ENCODE data around the gene SLC4A5.
"Not testable (repeated sequence)": the region's sequence is repeated elsewhere in the genome, so short reads cannot be mapped to it uniquely, and the experiment has no call there.

The SLC4A5 gene

DNA sequence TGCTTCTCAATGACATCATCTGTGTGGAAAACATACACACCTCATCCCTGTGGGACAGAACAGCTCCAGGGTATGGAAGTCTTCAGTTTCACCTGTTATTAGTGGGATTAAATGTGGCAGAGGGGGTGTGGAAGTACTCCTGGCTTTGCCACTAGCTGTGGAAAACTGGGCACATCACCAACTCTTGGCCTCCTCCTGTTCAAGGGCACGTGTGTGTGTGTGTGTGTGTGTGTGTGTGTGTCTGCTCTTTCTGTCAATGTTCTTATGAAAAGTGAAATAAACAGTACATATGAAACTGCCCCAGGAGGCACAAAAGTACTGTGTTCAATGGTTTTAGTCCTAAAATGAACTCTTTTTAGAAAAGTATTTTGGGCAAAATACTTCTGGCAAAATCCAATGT, 78.9 kb downstream of the SLC4A5 start:
- DNase-seq (ENCODE audit: low read depth in 2 of 2), result no peak

GRCh38 chr2:74262681-74263080, 80.5 kb downstream of the SLC4A5 start:
- no peak for DNase-seq (ENCODE audit: low read depth in 2 of 2)

GRCh38 chr2:74261204-74261864, 81.9 kb downstream of the SLC4A5 start:
- no peak for DNase-seq (ENCODE audit: low read depth in 2 of 2)

DNA sequence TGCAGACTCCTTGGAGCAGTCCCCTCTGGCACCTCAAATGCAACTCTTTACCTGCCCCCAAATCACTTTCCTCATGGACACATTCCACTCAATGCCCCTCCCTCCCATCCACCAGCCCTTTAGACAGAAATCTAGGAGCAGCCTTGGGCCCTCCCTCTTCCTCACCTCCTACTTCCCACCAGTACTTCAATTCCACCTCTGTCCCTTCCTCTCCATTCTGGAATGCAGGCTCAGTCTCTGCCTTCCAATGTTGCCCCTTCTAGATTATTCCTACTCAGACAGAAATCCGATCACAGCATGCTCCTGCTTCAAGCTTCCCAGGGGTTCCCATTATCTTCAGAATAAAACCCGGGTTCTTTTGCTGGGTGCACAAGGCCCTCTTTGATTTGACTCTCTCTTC, 82.7 kb downstream of the SLC4A5 start:
- DNase-seq (ENCODE audit: low read depth in 2 of 2), result no peak

DNA sequence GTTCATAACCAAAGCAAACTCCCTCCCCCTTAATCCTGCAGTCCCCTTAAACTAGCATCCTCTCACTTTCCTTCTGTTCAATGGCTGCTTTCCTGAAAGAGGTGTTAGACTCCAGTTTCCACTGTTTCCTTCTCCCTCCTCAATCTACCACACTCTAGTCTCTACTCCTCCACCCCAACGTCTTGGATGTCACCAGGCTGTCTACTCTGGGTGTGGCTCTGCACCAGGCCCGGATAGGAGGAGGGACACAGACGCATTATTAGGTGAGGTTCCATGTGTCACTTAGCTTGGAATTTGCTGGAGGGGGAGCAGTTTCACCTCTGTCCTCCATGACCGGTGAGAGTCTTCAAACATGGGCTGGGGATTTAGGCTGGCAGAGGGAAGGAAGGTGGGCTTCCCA, 83.5 kb downstream of the SLC4A5 start:
- no peak for DNase-seq (ENCODE audit: low read depth in 2 of 2)

GRCh38 chr2:74259191-74259590, 84.0 kb downstream of the SLC4A5 start:
- DNase-seq (ENCODE audit: low read depth in 2 of 2), result no peak

DNA sequence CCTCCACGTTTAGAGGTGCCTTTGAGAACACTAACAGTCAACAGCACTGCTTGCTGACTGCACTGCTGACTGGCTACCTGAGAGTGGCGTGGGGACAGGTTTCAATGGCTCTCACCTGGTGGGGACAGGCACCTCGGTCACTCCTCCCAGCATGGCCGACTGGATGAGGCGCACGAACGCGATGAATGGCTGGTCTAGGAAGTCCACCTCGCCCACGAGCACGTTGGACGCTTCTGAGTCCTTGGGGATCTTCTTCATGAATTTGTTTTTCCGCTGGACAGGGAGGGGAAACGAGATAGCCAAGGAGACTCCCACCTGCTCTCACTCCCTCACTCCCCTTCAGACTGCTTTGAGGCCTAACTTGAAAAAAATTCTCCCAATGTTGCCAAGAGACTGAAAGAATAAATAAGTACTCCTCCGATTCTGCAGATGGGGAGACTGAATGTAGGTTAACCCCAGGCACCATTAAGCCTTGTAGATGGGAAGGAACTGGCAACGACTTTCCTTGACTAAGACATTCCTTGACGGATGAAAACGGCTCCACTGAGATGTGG, 87.5 kb downstream of the SLC4A5 start:
- DNase-seq (ENCODE audit: low read depth in 2 of 2), result no peak

- no peak for DNase-seq (ENCODE audit: low read depth in 2 of 2)
Observed at GRCh38 chr2:74253971-74254310, 89.3 kb downstream of the SLC4A5 start.

DNA sequence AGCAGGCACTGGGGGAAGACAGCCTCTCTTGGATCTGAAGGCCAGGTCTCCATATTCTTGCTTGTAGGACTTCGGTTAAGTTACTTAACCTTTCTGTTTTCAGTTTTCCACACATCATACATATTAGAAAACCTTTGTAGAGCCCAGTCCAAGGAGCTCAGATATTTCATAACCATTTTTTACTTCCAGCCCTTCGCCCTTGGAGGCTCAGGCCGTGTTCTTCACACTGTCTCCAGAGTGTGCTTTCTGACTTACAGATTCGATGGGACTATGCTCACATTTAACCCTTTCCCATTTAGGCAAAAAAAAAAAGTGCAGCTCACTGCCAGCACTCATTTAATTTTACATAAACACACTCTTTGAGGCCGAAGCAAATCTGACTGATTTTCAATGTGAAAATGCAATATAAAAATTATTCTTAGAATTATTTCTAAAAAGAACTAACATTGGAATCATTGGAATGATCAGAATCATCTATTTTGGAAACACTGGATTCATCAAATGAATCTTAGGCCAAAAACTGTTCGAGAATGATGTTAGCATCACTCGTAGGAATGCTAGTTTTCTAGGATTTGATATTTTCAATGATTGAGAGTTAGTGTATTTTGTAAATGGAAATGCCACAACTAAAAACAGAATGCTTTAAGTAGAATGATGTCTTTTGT, 89.8 kb downstream of the SLC4A5 start:
- DNase-seq (ENCODE audit: low read depth in 2 of 2), result no peak

DNA sequence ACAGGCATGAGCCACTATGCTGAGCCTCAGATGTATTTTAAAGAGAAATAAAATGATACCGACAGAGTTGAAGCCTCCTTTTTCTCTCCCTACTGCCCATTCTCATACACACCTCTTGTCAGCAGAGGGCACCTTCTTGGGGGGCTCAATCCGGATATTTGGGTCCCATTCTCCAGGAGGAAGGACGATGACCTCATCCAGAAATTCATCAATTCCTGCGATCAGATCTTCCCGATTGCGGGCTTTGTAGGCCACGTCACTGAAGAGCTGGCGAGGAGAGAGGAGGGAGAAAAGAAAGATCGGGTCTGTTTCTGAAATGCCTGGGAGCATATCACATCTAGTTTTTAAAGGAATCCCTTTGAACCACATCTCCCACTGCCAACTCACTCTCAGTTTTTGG, 90.4 kb downstream of the SLC4A5 start:
- DNase-seq (ENCODE audit: low read depth in 2 of 2), result no peak

DNA sequence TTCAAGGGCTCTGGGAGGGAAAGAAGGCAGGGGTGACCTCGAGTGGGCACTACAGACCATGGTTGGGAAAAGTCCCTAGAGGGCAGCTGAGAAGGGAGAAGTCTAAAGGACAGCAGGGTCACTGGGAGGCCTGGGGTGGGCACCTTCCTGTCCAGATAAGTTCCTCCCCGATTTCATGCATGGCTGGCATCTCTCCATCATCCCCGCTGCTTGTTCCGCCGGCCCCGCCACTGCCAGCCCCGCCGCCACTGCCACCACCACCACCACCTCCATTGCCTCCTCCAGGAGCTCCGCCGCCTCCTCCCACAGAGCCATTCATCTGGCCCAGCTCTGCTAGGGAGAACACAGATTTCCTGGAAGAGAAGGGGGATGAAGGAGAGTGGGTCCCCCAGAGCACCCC, 91.2 kb downstream of the SLC4A5 start:
- DNase-seq (ENCODE audit: low read depth in 2 of 2), result no peak

DNA sequence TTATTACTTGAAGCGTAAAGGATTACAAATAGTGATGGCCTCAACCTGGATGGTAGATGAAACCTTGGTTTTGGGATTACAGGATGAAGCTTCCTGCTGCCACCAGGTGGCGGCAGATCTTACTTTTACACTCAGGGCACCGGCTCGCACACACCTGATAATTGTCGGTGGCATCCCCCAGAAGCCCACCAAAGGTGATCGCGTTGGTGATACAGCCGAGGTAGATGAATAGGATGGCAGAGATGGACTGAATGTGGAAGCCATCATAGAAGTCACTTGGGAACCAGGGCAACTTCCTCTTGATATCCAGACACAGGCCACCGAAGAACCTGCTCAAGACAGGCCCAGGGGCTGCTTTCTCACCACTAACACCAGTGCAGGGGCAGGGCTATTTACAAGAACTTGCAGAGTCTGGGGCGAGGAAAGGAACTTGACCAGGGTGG, 93.0 kb downstream of the SLC4A5 start:
- DNase-seq (ENCODE audit: low read depth in 2 of 2), result peak; percentile 23 to 28

DNA sequence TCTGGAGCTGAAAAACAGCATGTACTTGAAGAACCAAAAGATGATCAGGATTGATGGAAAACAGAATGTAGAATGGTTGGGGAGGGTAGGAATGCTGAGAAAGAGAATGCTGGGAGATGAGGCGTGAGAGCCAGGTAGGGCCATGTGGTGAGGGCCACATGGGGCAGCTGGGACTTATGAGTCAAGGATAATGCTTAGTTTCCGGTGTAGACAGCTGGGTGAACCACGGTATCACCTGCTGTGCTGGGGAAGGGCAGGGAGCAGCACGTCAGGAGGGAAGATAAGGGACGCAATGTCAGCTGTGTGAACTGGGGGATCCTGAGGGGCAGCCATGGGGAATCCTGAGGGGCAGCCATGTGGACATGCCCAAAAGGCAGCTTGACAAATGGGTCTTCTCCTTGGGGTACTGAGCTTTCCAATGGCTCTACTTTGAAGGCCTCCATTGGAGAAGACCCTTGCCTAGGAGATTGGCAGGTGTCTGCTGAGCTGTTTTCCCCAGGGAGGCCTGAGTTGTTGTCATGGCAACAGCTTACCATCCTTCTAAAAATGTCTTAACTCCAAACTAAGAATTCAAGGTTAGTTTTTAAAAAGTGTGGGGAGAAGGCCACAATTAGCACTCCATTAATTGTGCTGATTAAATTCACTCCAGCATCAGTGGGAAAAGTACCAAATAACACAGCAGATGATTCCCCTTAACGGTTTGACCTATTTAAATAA, 93.7 kb downstream of the SLC4A5 start:
- no peak for DNase-seq (ENCODE audit: low read depth in 2 of 2)

DNA sequence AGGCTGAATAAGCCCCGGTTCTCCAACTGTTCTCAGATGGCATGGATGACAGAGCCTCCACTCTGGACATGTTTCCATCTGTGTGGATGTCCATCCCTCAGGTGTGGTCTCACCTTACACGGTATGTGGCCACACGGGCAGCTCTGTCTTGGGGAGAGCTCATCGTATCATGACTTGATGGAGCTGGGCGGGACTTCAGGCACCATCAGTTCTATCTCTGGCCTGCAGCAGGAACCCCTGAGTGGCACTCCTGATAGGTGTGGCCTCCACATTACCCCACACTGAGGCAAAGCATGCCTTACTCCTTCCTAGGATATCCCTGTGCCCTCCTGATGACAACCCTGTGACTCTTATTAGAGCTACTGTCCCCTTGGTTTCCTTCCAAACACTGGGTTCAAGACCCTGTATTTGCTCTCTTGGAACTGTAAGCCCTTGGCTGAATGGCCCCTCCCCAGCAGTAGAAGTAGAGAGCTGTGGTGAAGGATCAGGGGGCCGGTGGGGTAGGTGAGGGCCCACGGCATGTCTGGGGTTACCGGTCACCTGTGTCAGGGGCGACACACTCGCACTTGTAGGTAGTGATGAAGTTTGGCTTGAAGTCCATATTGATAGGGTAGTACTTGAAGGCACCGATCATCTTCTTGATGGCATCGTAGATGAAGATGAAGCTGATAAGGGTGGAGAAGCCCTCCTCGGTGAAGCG, 96.6 kb downstream of the SLC4A5 start:
- no peak for DNase-seq (ENCODE audit: low read depth in 2 of 2)

- DNase-seq (ENCODE audit: low read depth in 2 of 2), result no peak
Observed at GRCh38 chr2:74244286-74244685, 98.9 kb downstream of the SLC4A5 start.

- no peak for DNase-seq (ENCODE audit: low read depth in 2 of 2)
Observed at GRCh38 chr2:74242354-74243071, 100.7 kb downstream of the SLC4A5 start.

DNA sequence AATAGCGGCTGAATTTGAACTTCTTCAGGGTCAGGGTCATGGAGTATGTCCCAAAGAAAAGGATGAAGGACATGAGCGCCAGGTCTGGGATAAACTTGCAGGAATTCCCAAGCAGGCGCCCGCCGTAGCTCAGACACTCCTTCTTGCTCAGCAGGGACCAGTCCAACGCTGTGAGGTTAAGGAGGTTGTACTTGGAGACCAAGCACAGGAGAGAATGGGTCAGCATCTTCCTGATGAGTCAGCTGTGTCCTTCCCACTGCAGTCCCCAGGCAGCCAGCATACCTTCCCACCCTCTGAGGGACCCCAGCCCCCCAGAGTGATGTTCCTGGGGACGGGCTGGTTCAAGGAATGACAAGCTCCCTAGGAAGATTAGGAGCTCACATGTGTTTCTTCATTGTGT, 103.9 kb downstream of the SLC4A5 start:
- no peak for DNase-seq (ENCODE audit: low read depth in 2 of 2)

DNA sequence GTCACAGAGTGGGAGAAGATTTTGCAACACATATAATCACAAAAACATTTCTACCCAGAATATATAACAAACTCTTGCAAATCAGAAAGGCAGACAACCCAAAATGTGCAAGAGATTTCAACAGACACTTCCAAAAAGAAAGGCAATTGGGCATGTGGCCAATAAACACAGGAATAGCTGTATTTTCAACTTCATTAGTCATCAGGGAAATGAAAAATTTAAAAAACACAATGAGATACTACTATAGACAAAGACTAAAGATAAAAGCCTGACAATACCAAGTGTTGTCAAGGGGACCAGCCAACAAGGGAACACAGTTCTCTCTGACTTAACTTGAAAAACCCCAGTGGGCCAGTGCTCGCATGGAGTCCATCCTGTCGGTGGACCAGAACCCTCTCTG, 104.3 kb downstream of the SLC4A5 start:
- no peak for DNase-seq (ENCODE audit: low read depth in 2 of 2)

GRCh38 chr2:74235041-74235440, 108.2 kb downstream of the SLC4A5 start:
- no peak for DNase-seq (ENCODE audit: low read depth in 2 of 2)

DNA sequence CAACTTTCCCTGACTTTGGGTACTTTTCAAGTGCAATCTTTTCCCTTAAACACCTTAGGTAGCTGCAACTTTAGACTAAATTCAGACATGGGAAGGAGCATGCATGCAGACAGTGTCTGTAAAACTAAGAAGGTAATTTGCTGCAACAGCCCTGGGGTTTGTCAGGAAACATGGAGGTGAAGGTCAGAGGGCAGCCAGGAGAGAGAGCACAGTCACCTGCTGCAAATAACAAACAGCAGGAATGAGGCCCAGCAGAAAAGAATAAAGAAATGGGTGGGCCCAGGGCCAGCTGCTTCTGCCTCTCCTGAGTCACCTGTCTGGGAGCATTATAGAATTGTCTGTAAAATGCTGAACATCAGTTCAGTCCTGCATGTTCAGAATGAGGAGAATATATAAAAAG, 109.6 kb downstream of the SLC4A5 start:
- DNase-seq (ENCODE audit: low read depth in 2 of 2), result no peak

DNA sequence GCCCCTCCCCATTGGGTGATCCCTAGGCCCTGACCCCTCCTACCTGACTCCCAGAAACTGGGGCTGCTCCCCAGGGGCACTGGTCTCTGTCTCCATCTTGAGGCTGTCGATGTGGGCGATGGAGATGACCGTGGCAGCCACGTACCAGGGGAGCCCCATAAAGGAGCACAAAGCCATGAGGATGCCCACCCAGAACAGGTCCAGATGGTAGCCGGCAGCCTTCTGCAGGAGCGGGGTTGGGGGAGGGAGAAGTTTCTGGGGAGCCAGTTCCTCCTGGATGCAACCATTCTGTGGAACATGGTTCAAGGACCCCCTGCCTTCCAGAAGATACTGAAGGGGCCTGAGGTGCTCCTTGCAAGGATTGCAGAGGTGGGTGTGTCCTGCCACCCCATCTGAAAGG, 110.8 kb downstream of the SLC4A5 start:
- no peak for DNase-seq (ENCODE audit: low read depth in 2 of 2)

DNA sequence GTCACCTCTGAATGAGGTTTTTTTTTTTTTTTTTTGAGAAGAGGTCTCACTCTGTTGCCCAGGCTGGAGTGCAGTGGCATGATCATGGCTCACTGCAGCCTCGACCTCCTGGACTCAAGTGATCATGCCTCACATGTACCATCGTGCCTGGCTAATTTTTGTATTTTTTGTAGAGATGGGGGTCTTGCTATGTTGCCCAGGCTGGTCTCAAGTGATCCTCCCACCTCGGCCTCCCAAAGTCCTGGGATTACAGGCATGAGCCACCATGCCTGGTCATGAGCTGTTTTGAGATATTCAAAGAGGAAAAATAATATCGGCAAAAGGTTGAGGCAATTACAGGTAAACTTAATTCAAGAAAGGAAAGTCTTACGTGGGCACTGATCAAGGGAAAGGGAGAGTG, 113.4 kb downstream of the SLC4A5 start:
- not testable (repeated sequence) for DNase-seq (ENCODE audit: low read depth in 2 of 2)

Measured in stimulated activated CD4-positive, alpha-beta T cell treated with anti-CD3 and anti-CD28 coated beads, Interleukin-4, amount 100 ng/mL, for 48 hours (primary cell).